Spleen (tissue), 7 donors: Measurements from ENCODE around the gene DCST1.
A peak's percentile ranks its signal among the peaks of the same experiment; 100 is the strongest.

ENCODE experiments used
- CTCF ChIP-seq, 11 experiments: fragments of 200-600 bp in 7 of 11; fragments of 450-650 bp in 4 of 11; sonication (generic) in 4 of 11; IDR thresholded peaks in 8 of 11; conservative IDR thresholded peaks in 3 of 11; 1 replicate in 7 of 11; 2 replicates in 4 of 11; pipeline versions ENCODE4 v1.4.0 to v1.8.0; 2016 to 2021; ENCODE audit warnings: antibody characterized with exemption in 11 of 11, inconsistent platforms in 4 of 11, mild to moderate bottlenecking in 1 of 11
- POLR2A ChIP-seq, 3 donors: fragments of 450-650 bp; IDR thresholded peaks; one replicate each; pipeline ENCODE4 v1.5.1; 2017; ENCODE audit warnings: antibody characterized with exemption in 3 of 3, mild to moderate bottlenecking in 1 of 3
- POLR2AphosphoS5 ChIP-seq, 3 donors: sonication (generic); formaldehyde crosslinking; IDR thresholded peaks; one replicate each; pipeline ENCODE4 v1.5.1; 2017; ENCODE audit warnings: antibody characterized with exemption in 3 of 3
- donor health status: DM: no; HTN: no; CAD: no; lungs with moderate emphysema.
- donor health status: DM: no; HTN: no; CAD: no.
- donor health status: DM: no; HTN: no; CAD: no.

GRCh38 chr1:155070721-155071569, 37.3 kb downstream of the DCST1 start:
- peak; percentile 47 to 80 (median 68) for TF ChIP-seq POLR2AphosphoS5 (IDR thresholded peaks at IDR 0.05)
- TF ChIP-seq CTCF (IDR thresholded peaks at IDR 0.05 in 8 of 11, conservative IDR thresholded peaks at IDR 0.05 in 3 of 11) = peak in 10 of 11 experiments; percentile 32 to 82 (median 60)
- TF ChIP-seq POLR2A (IDR thresholded peaks at IDR 0.05) = no peak
